IPS-18a (cell line): Measurements from ENCODE around the gene ABI3.

Source experiments
- H3K27ac ChIP-seq: one replicate; pipeline ENCODE4 v1.5.1; 2013; ENCODE audit warnings: low read length
- H3K27me3 ChIP-seq: one replicate; pipeline ENCODE4 v1.6.1; 2013; ENCODE audit warnings: mild to moderate bottlenecking, low read length; ENCODE audit not compliant: control insufficient read depth, insufficient read depth
- H3K36me3 ChIP-seq: one replicate; pipeline ENCODE4 v1.6.1; 2013; ENCODE audit warnings: low read depth, low read length; ENCODE audit not compliant: control insufficient read depth
- H3K4me1 ChIP-seq: one replicate; pipeline ENCODE4 v1.6.1; 2013; ENCODE audit warnings: low read depth, low read length; ENCODE audit not compliant: control insufficient read depth
- H3K4me3 ChIP-seq: one replicate; pipeline ENCODE4 v1.5.1; 2013; ENCODE audit warnings: low read length
- H3K9ac ChIP-seq: one replicate; pipeline ENCODE4 v1.6.1; 2013; ENCODE audit warnings: mild to moderate bottlenecking, low read length, moderate library complexity
- H3K9me3 ChIP-seq: one replicate; pipeline ENCODE4 v1.6.1; 2013; ENCODE audit warnings: low read depth, low read length; ENCODE audit not compliant: control insufficient read depth

The ABI3 gene

GRCh38 chr17:49200423-49201083 lies 10.0 kb upstream of the ABI3 start:
- Histone ChIP-seq H3K9me3 (no peaks in the 10 kb centered on the region), H3K36me3 (no peaks in the 10 kb centered on the region), H3K27ac (no peak overlapping the region), H3K9ac (no peak overlapping the region), H3K4me1 (no peaks in the 10 kb centered on the region), H3K4me3 (no peak overlapping the region), H3K27me3 (no peaks in the 10 kb centered on the region)

- no peak overlapping the region for H3K4me3 ChIP-seq
- no peaks in the 10 kb centered on the region for H3K9me3 ChIP-seq
- H3K27me3 ChIP-seq, result no peaks in the 10 kb centered on the region
Observed at GRCh38 chr17:49201481-49201927, 9.0 kb upstream of the ABI3 start.

GRCh38 chr17:49203796-49204195 lies 6.7 kb upstream of the ABI3 start:
- Histone ChIP-seq H3K36me3 (no peaks in the 10 kb centered on the region), H3K9ac (no peak overlapping the region), H3K9me3 (no peaks in the 10 kb centered on the region), H3K27ac (no peak overlapping the region), H3K4me1 (no peaks in the 10 kb centered on the region), H3K4me3 (no peak overlapping the region), H3K27me3 (no peaks in the 10 kb centered on the region)

More at GRCh38 chr17:49201481-49201927, 9.0 kb upstream of the ABI3 start:
- Histone ChIP-seq H3K27ac (no peak overlapping the region), H3K9ac (no peak overlapping the region), H3K4me1 (no peaks in the 10 kb centered on the region), H3K36me3 (no peaks in the 10 kb centered on the region)

- Histone ChIP-seq H3K27ac (no peak overlapping the region), H3K36me3 (no peaks in the 10 kb centered on the region), H3K9me3 (no peaks in the 10 kb centered on the region), H3K4me3 (no peak overlapping the region), H3K4me1 (no peaks in the 10 kb centered on the region), H3K27me3 (no peaks in the 10 kb centered on the region), H3K9ac (no peak overlapping the region)
Observed at GRCh38 chr17:49204516-49204915, 6.0 kb upstream of the ABI3 start.

GRCh38 chr17:49209061-49209571 lies 1.4 kb upstream of the ABI3 start:
- Histone ChIP-seq H3K27ac (no peak overlapping the region), H3K4me1 (peaks cover 15% of the 10 kb centered on the region), H3K9me3 (no peaks in the 10 kb centered on the region), H3K27me3 (peaks cover 6% of the 10 kb centered on the region), H3K4me3 (no peak overlapping the region), H3K9ac (no peak overlapping the region), H3K36me3 (no peaks in the 10 kb centered on the region)

GRCh38 chr17:49213399-49213798 lies 2.9 kb downstream of the ABI3 start:
- no peaks in the 10 kb centered on the region for H3K9me3 ChIP-seq
- peaks cover 6% of the 10 kb centered on the region for H3K27me3 ChIP-seq
- H3K4me1 ChIP-seq, result peaks cover 15% of the 10 kb centered on the region
- H3K9ac ChIP-seq, result no peak overlapping the region
- H3K4me3 ChIP-seq, result no peak overlapping the region
- no peaks in the 10 kb centered on the region for H3K36me3 ChIP-seq
- H3K27ac ChIP-seq, result no peak overlapping the region

- H3K4me1 ChIP-seq, result peaks cover 15% of the 10 kb centered on the region
- H3K4me3 ChIP-seq, result no peak overlapping the region
- H3K9me3 ChIP-seq, result no peaks in the 10 kb centered on the region
- H3K36me3 ChIP-seq, result no peaks in the 10 kb centered on the region
- H3K27ac ChIP-seq, result no peak overlapping the region
- peaks cover 6% of the 10 kb centered on the region for H3K27me3 ChIP-seq
- no peak overlapping the region for H3K9ac ChIP-seq
Observed at GRCh38 chr17:49213847-49214246, 3.3 kb downstream of the ABI3 start.

- Histone ChIP-seq H3K9ac (no peak overlapping the region), H3K9me3 (no peaks in the 10 kb centered on the region), H3K27ac (no peak overlapping the region), H3K36me3 (no peaks in the 10 kb centered on the region), H3K27me3 (peaks cover 6% of the 10 kb centered on the region), H3K4me1 (peaks cover 13% of the 10 kb centered on the region), H3K4me3 (no peak overlapping the region)
Observed at GRCh38 chr17:49214676-49215360, 4.3 kb downstream of the ABI3 start.

GRCh38 chr17:49216482-49216881 lies 6.0 kb downstream of the ABI3 start:
- Histone ChIP-seq H3K4me3 (no peak overlapping the region), H3K36me3 (no peaks in the 10 kb centered on the region), H3K27me3 (peaks cover 7% of the 10 kb centered on the region), H3K27ac (no peak overlapping the region), H3K9ac (no peak overlapping the region), H3K4me1 (no peaks in the 10 kb centered on the region), H3K9me3 (no peaks in the 10 kb centered on the region)

GRCh38 chr17:49216953-49217650 lies 6.6 kb downstream of the ABI3 start:
- no peaks in the 10 kb centered on the region for H3K36me3 ChIP-seq
- no peak overlapping the region for H3K9ac ChIP-seq
- no peak overlapping the region for H3K4me3 ChIP-seq
- H3K9me3 ChIP-seq, result no peaks in the 10 kb centered on the region
- no peak overlapping the region for H3K27ac ChIP-seq
- H3K4me1 ChIP-seq, result no peaks in the 10 kb centered on the region
- peaks cover 13% of the 10 kb centered on the region for H3K27me3 ChIP-seq

- no peaks in the 10 kb centered on the region for H3K36me3 ChIP-seq
- H3K9me3 ChIP-seq, result no peaks in the 10 kb centered on the region
- no peak overlapping the region for H3K4me3 ChIP-seq
- no peak overlapping the region for H3K27ac ChIP-seq
- no peaks in the 10 kb centered on the region for H3K4me1 ChIP-seq
- H3K27me3 ChIP-seq, result peaks cover 16% of the 10 kb centered on the region
- no peak overlapping the region for H3K9ac ChIP-seq
Observed at GRCh38 chr17:49217651-49218413, 7.3 kb downstream of the ABI3 start.
